Jurkat, Clone E6-1 (cell line): ENCODE results near the gene FANK1.
"Not testable (repeated sequence)": the region's sequence is repeated elsewhere in the genome, so short reads cannot be mapped to it uniquely, and the experiment has no call there.

Experiments
- DNase-seq: peaks from one replicate; pipeline ENCODE4 v3.0.0-alpha.2; 2011; ENCODE audit warnings: low read depth, low spot score
- H3K4me3 ChIP-seq: 2 replicates; pipeline ENCODE4 v1.5.1; 2011; ENCODE audit warnings: mild to moderate bottlenecking, low read length, control low read depth, moderate library complexity

Gene FANK1

GRCh38 chr10:126043389-126043788 is 147.0 kb downstream of the FANK1 start:
- DNase-seq: no peak
- no peak overlapping the region for H3K4me3 ChIP-seq

- no peak for DNase-seq
- no peak overlapping the region for H3K4me3 ChIP-seq
Observed at GRCh38 chr10:126045861-126046260, 149.5 kb downstream of the FANK1 start.

- DNase-seq: no peak
- H3K4me3 ChIP-seq: no peak overlapping the region
Observed at GRCh38 chr10:126046831-126047230, 150.5 kb downstream of the FANK1 start.

- H3K4me3 ChIP-seq, DNase-seq: not testable (repeated sequence)
Observed at GRCh38 chr10:126047749-126048148, 151.4 kb downstream of the FANK1 start.

GRCh38 chr10:126049759-126050700 is 153.7 kb downstream of the FANK1 start:
- H3K4me3 ChIP-seq: no peak overlapping the region
- no peak for DNase-seq

GRCh38 chr10:126052171-126052570 is 155.8 kb downstream of the FANK1 start:
- H3K4me3 ChIP-seq: no peak overlapping the region
- no peak for DNase-seq

- DNase-seq: no peak
- H3K4me3 ChIP-seq: no peak overlapping the region
Observed at GRCh38 chr10:126054191-126054590, 157.8 kb downstream of the FANK1 start.

GRCh38 chr10:126057494-126057893 is 161.1 kb downstream of the FANK1 start:
- no peak overlapping the region for H3K4me3 ChIP-seq
- DNase-seq: no peak

GRCh38 chr10:126058104-126058503 is 161.7 kb downstream of the FANK1 start:
- H3K4me3 ChIP-seq: no peak overlapping the region
- no peak for DNase-seq

- DNase-seq: no peak
- no peak overlapping the region for H3K4me3 ChIP-seq
Observed at GRCh38 chr10:126058507-126058906, 162.1 kb downstream of the FANK1 start.
